NCI-H2081 treated with DMSO at 0.1 percent for 48 hours (cell line): ENCODE measurements around the gene SFSWAP.

Experiments
- DNase-seq: peaks from one replicate; lab custom pipeline; 2025; lab: John Stamatoyannopoulos, UW

Gene SFSWAP

DNA sequence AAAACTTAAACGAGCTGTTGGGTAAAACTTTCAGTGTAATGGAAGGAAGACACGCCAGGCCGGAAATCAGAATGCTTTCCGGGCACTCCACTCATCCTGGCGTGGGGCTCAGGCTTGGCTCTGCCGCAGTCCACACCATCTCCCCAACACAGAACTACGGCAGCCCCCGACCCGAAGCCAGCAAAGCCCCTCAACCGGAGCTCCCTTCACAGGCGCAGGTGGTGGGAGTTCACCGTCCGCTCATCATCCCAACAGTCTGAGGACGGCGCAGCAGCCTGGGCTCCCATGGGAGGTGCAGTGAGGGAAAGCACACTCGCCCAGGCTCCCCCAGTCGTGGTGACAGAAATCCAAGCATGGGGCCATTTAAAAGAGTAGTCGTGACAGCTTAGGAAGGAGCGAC is 106.4 kb downstream of the SFSWAP start:
- no peak for DNase-seq

DNA sequence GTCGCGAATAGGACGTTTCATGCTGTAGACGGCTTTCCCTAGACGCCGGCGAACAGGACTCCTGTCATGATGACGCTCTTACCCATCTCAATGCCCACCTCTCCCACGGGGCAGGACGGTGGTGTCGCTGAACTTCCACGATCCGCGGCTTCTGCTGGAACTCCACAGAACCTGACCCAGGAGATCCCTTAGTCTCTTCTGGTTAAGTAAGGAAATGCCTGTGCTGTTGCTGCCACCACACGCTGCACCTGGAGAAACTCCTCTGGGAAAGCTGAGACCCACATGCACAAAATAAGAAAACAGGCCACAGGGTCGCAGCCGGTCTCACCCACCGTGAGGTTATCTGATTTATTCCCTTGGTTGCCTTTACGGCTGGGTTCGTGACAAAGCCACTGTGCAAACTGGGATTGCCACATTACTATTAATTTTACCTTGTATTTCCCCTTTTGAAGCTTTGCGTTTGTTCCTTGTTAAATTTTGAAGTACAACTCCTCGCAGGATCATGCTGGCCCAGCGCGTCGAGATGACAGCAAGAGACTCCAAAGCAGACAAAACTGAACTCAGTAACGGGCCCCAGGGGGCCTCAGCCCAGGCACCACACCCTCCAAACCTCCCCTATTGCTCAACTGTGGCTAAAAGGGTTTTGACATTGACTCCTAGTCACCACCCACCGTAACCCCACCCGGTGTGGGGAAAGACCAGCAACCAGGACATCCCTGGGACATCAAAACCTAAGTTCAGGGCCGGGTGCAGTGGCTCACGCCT is 108.1 kb downstream of the SFSWAP start:
- no peak for DNase-seq

DNA sequence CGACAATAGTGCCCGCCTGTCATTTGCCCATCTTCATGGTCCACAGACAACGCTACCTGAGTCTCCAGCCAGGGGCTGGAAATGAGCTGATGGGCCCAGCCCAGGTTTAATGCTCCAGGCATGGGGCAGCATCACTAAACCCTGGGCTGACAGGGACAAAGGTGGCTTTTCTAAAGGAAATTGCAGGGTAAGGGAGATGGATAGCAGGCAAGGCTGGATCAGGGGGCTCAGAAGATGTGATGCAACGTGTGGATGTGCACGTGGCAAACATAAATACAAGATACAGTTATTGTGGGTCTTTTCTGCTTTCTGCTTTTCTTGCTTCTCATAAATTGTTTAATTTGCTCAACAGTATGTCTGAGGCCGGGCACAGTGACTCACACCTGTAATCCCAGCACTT is 113.6 kb downstream of the SFSWAP start:
- no peak for DNase-seq

DNA sequence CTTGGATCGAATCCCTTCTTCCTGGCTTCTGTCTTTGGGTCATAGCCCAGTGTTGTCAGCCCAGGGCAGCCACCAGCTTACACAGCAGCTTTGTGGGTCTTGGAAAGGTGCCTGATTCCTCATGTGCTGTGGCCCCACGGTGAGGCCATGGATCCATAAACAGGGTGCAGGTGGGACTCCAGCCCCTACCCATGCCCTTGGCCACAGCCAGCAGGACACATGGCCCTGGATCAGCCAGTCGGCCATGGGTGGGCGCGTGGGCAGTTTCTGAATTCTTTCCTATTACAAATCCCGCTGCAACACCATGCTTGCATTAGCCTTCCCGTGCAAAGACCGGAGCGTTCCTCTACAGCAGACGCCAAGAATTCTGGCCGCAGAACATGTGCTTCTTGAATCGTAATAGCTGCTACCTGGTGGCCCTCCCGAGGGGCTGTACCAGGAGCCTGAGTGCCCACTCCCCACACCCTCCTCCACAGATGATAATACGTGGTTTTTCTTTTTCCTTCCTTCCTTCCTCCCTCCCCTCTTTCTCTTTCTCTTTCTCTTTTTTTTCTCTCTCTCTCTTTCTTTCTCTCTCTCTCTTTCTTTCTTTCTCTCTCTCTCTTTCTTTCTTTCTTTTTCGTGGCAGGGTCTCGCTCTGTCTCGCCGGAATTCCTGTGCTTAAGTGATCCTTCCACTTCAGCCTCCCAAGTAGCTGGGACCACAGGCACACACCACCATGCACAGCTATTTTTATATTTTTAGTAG is 114.4 kb downstream of the SFSWAP start:
- DNase-seq = no peak

DNA sequence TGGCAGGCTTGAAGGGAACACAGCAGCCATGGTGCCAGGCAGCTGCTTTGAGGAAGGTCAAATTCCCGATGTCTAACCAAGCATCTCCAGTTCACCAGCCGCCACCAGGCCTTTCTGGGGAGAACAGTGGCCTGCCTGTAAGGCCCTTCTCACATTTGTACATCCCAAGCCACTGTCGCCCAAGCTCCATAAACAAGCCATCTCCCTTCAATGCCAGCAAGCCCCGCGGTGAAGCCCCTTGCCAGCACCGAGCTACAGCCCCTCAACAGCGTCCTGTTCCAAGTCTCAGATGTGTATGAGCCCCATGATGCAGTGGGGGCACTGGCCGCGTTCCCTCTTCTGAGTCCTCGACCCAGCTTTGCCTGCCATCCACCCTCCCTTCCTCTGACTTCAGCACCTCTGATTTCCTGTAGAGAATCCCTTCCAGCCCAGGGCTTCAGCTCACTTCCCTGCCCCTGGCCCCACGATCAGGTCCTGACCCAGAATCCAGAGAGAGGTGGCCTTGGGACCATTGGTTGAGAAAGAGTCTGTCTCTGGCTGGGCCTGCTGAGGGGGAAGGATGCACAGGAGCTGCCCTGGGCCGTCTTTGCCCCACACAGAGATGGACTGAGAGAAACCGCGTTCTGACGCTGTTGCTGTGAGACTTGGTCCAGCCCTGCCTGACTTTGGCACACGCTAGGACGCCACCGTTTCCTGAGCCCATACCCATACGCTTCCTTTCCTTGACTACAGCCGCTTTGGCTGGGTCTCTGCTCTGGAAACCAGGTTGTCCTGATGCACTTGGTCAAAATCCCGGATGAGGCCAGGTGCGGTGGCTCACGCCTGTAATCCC is 115.4 kb downstream of the SFSWAP start:
- DNase-seq = no peak

DNA sequence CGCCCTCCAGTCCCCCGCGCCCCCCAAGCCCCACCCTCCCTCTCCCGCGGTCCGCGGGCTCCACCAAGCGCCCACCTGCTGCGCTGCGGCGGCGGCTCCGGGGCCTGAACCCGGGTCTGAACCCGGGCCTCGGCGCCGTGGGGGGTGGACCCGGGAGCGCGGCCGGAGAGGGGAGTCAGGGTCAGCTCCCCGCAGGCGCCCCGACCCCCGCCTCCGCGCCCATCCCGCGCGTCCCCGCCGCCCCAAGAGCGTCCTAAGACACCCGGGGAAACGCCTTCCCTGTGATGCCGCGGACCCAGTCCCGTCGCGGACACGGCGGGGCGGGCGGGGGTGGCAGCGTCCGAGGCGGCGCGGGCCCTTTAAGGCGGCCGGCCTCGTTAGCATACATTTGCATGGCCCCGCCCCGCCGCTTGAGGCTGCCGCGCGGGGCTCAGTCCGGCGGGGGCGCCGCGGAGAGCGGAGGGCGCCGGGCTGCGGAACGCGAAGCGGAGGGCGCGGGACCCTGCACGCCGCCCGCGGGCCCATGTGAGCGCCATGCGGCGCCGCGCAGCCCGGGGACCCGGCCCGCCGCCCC is 117.2 kb downstream of the SFSWAP start, which contains the start of gene MMP17:
Gene MMP17, plus strand, starts transcription at position 433 of the 574 bp plus-strand sequence. Its CDS starts 102 bp downstream, at position 535.
- no peak for DNase-seq

DNA sequence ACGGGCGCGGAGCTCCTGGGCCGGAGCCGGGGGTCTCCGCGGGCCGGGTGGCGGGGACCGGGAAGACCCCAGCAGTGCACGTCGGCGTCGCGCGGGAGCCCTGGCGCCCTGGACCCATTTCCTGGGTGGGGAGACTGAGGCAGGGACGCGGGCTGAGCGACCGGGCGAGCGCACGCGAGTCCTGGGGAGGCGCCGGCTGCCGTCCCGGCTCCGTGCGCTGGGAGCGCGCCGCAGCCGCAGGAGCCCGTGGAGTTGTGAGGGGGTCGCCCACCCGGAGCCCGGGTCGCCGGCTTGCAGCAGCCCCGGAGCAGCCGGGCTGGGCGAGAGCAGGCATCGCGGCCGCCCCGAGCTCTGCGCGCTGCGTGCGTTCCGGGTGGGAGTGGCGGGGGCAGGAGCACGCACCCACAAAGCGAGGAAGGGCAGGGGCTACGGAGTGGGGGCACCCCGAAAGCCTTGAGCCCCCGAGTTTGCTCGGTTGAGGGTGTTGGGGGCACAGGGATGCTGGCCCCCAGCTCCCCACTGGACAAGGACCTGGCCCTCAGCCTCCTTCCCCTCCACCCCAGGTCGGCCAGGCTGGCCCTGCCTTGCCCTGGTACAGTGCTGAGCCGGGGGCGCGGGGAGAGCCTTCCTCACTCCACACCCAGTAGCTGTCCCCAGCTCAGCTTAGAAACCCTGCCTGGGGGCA is 117.9 kb downstream of the SFSWAP start:
- no peak for DNase-seq

DNA sequence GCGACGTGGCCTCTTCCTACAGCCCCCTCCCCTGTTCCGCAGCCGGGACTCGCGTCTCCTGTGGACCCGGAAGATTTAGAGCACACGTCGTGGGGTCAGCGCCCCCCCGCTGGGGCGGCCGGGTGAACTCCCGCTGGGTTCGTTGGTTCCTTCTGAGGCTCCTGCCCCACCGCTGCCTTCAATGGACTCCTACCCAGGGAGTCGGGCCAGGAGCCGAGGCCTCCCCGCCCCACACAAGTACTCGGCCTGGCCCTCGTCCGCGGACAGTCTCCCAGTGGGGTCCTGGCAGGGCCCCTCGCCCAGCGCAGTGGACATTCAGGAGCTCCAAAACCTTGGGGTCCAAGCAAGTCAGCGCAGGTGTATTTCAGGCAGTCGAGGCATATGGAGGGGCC is 118.5 kb downstream of the SFSWAP start:
- no peak for DNase-seq

DNA sequence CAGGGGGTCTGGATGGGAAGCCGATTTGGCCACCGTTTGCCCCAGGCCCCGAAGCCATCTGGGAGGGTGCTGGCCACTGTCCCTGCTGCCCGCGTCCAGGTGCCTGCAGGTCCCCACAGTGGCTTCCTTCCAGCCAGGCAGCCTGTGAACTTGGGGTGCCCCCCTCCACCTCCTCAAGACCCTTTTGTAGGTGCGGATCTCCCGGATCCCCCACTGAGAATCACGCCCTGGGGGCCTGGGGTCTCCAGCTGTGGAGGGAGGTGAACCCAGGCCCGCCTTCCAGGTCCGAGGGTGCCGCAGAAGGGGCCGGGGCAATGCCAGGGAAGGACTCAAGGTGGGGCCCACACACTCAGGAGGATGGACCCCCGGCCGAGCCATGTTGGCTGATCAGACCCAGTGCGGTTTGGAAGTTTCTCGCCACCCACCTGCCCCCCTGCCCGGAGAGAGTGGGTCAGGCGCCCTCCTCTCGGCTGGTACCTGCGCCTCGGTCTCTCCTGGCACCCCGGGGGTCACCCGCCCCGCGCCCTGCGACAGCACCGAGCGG is 119.0 kb downstream of the SFSWAP start:
- no peak for DNase-seq

DNA sequence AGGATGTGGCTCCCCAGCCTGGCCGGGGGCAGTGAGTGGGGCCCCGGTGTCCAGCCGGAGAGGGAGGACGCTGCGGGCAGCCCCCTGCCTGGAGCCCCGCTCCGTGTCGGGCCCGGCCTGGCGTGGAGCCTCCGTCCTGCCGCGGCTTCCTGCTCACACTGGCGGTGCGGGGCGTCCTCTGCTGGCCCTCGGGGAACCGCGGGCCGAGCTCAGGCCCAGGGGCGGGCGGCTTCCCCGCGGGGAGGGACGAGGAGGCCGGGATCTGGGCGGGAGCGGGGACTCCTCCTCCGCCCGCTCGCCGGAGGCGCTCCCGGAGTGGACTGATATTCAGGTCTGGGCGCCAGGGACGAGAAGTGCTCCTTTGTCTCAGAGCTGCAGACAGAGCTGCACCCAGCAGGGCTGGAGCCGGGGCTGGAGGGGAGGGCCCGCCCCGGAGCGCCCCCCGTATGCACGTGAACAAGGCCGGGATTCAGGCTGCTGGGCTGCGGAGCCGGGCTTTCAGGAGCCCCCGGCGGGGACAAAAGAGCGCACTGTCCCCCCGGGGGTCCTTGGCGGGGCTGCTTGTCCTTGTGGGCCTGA is 119.5 kb downstream of the SFSWAP start:
- DNase-seq = no peak

DNA sequence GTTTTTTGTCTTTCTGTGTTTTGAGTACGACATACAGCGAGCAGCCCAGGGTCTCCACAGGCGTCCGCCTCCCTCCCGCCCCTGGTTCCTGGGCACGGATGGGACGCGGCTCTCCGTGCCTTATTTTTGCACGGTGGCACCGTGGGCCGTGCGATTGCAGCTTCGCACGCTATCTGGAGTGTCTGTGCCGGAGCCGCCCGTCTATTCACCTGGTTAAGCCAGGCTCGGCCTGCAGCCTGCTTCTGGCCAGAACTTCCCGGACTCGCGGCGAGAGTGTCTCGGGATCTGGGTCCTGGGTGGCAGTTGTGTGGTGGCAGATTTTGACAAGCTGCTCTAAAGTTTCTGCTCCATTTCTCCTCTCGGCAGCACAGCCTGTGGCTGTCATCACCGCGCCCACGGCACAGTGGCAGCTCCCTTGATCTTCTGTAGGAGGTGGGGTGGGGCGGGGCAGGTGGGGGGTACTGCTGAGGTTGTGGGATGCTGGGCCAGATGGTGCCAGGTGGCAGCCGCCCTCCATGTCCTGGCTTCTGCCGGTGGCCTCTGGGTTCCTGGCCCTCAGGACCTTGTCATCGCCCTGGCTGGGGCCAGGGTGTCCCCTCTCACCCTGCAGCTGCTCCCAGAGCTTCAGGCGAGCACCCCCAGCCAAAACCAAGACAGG is 120.2 kb downstream of the SFSWAP start:
- DNase-seq = no peak

DNA sequence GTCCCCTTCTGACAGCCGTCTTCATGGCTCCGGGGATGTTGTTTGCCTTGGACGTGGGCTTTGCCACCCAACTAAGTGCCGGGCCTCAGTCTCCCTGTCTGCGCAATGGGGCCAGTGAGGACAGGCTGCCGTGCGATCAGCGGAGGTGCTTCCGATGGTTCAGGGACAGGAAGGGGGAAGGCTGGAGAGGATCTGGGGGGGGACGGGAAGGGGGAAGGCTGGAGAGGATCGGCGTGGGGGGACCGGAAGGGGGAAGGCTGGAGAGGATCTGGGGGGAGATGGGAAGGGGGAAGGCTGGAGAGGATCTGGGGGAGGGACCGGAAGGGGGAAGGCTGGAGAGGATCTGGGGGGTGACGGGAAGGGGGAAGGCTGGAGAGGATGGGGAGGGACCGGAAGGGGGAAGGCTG is 120.7 kb downstream of the SFSWAP start:
- DNase-seq = no peak

DNA sequence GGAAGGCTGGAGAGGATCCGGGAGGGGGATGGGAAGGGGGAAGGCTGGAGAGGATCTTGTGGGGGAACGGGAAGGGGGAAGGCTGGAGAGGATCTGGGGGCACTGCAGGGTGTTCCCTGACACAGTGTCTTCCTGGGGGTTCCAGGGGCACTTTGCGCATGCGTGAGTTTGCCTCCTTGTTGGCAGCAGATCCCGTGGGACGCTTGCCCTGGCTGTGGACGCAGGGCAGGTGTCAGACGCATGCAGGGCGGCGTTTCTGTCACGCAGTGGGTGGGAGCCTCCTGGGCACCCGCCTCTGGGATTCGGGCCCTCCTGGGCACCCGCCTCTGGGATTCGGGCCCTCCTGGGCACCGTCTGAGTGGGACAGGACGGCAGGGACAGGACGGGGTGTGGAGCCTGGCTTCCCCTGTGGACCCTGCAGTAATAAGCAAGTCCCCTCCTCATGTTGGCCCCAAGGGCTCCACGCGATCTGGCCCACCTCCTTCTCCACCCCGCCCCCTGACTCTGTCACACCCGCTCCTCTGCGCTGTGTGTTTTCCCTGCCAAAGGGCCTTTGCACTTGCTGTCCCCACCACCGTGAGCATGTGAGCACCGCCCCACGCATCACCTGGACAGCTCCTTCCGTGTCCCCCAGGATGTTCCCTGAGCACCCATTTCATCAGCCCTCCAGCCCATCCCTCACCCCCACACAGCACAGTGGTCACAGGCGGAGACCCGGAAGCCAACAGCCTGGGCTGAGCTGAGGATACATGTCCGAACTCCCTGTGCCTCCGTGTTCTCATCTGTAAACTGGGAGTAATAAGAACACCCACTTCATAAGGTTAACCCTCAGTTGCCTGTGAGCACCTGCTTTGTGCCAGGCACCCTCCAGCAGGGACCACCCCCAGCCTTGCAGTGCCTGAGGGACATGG is 121.7 kb downstream of the SFSWAP start:
- no peak for DNase-seq

DNA sequence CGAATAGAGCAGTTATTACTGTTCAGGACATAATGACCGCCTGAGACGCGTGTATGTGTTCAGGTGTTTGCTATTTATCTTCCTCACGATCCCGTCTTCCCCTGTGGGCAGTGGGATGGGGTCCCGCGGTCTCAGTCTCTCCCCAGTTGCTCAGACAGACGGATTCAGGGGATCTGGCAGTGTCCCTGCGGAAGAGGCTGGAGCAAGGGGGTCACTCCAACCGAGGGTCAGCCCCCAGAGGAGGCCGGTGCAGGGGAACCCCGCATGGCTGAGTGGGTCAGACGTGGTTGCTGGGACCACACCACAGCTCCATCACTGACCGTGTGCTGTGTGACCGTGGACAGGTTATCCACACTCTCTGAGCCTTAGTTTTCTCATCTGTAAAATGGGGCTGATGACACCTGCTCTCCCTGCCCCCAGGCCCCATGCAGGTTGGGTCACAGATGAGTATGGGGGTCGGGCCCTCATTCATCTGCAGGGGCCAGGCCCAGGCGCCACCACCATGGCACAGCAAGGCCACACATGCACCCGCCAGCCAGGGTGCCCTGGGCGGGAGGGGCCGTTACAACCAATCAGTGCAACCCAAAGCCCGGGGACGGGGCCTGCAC is 122.5 kb downstream of the SFSWAP start:
- DNase-seq = no peak

DNA sequence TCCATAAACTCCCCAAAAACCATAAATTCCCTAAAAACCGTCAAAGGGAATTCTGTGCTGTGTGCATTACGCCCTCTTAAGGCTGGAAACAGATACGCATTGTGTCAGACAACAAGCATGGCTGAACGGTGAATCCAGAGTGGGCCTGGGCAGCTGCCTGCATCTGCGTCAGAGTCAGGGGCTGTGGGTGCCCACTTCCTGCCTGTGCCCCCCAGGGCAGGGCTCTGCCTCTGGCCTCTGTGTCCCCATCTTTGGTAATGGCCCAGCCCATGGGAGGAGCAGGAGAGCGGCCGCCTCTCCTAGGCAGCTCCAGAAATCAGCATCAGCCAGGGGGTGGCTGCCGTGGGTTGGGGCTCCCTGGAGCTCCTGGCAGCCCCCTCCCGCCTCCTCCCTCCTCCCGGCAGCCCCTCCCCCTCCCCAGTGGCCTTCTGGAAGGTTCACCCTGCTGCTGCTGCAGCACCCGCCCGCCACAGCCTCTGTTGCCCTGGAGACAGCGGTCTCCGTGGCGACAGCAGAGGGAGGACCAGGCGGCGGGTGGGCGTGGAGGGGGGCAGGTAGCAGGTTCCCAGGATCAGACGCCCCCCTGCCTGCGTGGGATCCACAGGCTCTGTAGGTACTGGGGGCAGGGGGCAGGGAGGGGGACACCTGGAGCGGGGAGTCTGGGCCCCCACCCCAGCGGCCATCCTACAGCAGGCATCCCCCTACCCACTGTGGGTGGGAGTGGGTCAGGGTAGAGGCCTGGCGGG is 123.2 kb downstream of the SFSWAP start:
- no peak for DNase-seq

DNA sequence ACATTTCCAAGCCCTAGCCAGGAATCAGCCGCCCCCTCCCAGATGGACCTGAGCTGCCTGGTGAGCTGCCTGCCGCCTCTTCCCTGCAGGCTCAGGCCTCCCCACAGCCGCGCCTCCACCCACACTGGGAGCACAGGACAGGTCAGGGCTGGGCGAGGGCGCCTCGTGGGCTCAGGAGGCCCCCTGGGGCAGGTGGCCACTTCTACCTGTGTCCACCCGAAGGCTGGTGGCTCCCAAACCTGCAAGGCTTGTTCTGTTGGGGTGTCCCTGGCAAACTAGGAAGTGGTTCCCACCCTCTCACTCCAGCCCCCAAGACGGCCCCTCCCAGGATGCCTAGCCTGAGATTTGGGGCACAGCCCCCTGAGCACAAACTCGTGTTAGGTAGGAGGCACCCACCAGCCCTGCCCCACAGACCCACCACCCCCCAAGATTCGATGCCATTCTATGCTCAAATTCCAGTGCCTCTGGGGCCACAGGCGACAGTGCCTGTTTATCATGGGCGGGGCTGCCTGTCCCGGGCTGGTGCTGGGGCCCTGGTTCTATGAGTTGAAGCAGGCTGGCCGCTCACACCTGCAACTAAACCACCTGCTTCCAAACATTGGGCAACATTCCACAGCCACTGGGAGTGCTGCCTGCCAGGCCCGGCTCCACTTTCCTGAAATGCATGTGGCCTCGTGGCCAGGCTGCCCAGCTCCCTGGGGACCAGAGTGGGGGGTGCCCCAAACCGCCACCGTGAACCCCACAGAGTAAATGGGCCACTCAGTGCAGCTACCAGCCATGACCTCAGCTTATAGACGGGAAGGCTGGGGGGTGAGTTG is 124.1 kb downstream of the SFSWAP start:
- DNase-seq = no peak

DNA sequence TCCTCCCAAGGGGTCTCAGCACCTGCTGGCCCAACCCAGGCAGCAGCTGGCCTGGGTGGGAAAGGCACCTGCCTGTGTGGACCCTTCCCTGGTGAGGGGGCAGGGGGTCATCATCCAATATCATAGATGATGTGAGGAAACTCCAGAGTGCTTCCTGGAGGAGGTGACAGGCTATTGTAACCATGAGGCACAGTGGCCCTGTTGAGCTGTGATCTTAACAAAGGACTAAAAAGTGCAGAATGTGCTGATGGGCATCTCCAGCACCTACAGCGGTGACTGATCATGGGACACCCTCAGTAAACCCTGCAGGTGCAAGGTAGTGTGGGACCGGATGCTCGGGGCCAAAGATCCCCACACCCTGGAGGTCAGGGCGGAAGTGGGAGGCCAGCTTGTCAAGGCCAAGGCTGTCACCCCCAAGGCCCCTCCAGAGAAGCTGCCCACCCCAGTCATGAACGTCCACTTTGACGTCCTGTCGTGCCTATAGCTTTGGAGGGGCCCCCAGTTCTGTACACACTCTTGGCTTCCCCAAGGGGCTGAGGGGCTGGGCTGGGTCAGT is 124.8 kb downstream of the SFSWAP start:
- DNase-seq = no peak
